BJ (cell line): ENCODE measurements around the gene LRIG2. TPM values are rescaled to one million over a fixed set of nuclear protein-coding genes. Genes with fewer than 3 reads are reported as not detected.

ENCODE experiments used
- CTCF ChIA-PET: fragments of 350-600 bp; formaldehyde crosslinking; extraction: SDS; loops from one replicate; lab custom pipeline; 2021; ENCODE audit warnings: antibody characterized with exemption, inconsistent platforms; lab: Yijun Ruan, JAX
- POLR2A ChIA-PET: fragments of 300-600 bp; sonication (Branson Sonifier 250); formaldehyde crosslinking; extraction: SDS; loops from one replicate; lab custom pipeline; 2021; ENCODE audit warnings: antibody characterized with exemption; lab: Charles Lee
- DNase-seq: peaks from one replicate; pipeline ENCODE4 v3.0.0-alpha.2; 2011; ENCODE audit warnings: low read depth
- H3K27me3 ChIP-seq: 2 replicates; pipeline ENCODE4 v1.6.0; 2011; ENCODE audit warnings: low read length; ENCODE audit not compliant: control insufficient read depth, insufficient read depth
- H3K36me3 ChIP-seq: 2 replicates; pipeline ENCODE4 v1.5.1; 2011; ENCODE audit warnings: low read length; ENCODE audit not compliant: control insufficient read depth, insufficient read depth
- H3K4me3 ChIP-seq: 2 replicates; pipeline ENCODE4 v1.5.1; 2011; ENCODE audit warnings: low read depth, mild to moderate bottlenecking, control low read depth, low read length
- CTCF ChIP-seq: IDR thresholded peaks from 2 replicates; pipeline ENCODE4 v1.5.1; 2011; ENCODE audit warnings: low read depth, mild to moderate bottlenecking, control low read depth, inconsistent platforms, low read length, moderate library complexity; ENCODE audit not compliant: insufficient read depth
- polyA plus RNA-seq: library from polyadenylated mRNA; depleted of rRNA; stranded (reverse); fragments of >200 nt; gene quantifications from 2 replicates; pipeline ENCODE4 v1.2.3, GENCODE V29; 2011

Gene LRIG2
- polyA plus RNA-seq, 1 experiment = 5.3 TPM

DNA sequence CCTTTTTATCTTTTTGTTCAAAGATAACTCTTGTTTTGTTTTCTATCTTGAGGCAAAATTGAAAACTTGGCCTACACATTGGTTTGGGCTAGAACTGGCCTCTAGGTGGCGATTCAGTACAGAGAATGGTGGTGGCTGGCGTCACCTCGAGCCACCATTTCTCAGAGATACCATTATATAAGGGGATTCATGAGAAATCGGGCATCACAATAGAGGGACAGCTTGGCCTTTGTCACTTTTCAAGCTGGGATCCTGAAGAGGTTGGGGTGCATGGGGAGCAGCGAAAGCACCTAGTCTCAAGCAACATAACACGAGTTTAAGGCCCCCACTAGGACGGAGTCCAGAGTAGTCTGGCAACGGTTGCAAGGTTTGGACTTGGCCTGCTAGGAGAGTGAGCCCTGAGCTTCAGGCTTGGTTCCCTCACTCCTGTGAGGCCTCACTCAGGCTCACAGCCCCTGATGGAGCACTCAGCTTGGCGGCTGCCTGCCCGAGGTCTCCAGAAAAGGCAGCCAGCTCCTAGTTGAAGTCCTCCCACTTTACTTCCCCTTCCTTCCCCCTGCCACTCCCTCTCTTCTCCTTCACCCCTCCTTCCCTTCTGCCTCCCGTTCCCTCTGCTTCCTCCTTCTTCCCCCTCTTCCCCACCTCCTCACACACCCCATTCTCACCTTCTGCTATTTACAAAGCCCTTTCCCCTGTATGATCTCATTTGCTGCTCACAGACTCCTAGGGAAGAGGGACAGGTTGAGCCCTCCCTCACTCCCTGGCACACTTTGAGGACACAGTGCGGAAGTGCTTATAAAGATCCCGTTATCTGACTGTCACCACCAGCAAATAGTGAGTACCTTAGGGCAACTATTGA, 67.8 kb downstream of the LRIG2 start:
- no peaks in the 10 kb centered on the region for H3K27me3 ChIP-seq
- POLR2A ChIA-PET = no interaction called here
- CTCF ChIA-PET = interaction anchor here (0.5 to 4.3 kb wide), 16 partner anchors 9 to 1402 kb away, joined by 3 to 24 read pairs (median 3); no protein-coding TSS in a partner anchor
- peak; percentile 79 for TF ChIP-seq CTCF
- DNase-seq = no peak
- no peak overlapping the region for H3K4me3 ChIP-seq
- no peaks in the 10 kb centered on the region for H3K36me3 ChIP-seq

- Histone ChIP-seq H3K36me3 (no peaks in the 10 kb centered on the region), H3K27me3 (no peaks in the 10 kb centered on the region), H3K4me3 (no peak overlapping the region)
- CTCF ChIA-PET = interaction anchor here (0.7 to 4.3 kb wide), 5 partner anchors 11 to 558 kb away, joined by 3 to 23 read pairs (median 5); no protein-coding TSS in a partner anchor
- POLR2A ChIA-PET = interaction anchor here (0.6 kb wide), 1 partner anchor 542 kb away, joined by 3 read pairs; no protein-coding TSS in a partner anchor
- DNase-seq = no peak
- no peak for TF ChIP-seq CTCF
Observed at GRCh38 chr1:113141650-113142473, 68.9 kb downstream of the LRIG2 start.

DNA sequence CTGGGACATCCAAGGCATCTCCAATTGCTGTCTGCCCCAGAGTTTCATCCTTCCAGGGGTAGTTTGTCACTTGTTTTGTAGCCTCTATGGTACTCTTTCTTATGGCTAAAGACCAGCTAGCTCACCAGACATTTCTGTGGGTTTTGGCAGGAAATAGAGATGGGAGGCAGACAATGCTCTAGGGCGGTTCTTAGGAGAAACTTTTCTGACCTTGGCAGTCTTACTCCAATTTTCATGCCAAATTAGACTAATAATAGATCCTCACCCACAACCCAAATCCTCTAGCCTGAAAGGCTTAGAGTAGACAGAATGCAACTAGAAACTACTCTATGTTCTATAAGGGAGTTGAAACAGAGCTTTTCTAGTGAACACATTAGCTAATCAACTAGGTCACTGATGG, 69.8 kb downstream of the LRIG2 start:
- CTCF ChIA-PET = interaction anchor here (4.3 kb wide), 1 partner anchor 533 kb away, joined by 23 read pairs; no protein-coding TSS in a partner anchor
- POLR2A ChIA-PET = no interaction called here
- no peak for DNase-seq

GRCh38 chr1:113146242-113147072, 73.5 kb downstream of the LRIG2 start:
- no peak for DNase-seq
- no peaks in the 10 kb centered on the region for H3K36me3 ChIP-seq
- H3K27me3 ChIP-seq = no peaks in the 10 kb centered on the region
- TF ChIP-seq CTCF = no peak
- ChIA-PET POLR2A (no interaction called here), CTCF (interaction anchor here (0.6 kb wide), 1 partner anchor 535 kb away, joined by 3 read pairs; no protein-coding TSS in a partner anchor)
- no peak overlapping the region for H3K4me3 ChIP-seq

More for the DNA sequence above, 69.8 kb downstream of the LRIG2 start:
- no peak overlapping the region for H3K4me3 ChIP-seq
- H3K36me3 ChIP-seq = no peaks in the 10 kb centered on the region
- H3K27me3 ChIP-seq = no peaks in the 10 kb centered on the region
- TF ChIP-seq CTCF = no peak
